ENCODE measurements around the gene FCRL2.

FCRL2 gene

GRCh38 chr1:157721985-157722384, 54.9 kb downstream of the FCRL2 start:
- ChIA-PET CTCF (no interaction called here), POLR2A (no interaction called here)
- DNase-seq (ENCODE audit: low read depth, low spot score) = no peak
- H3K4me3 ChIP-seq (ENCODE audit: low read depth, low read length) = no peak overlapping the region
- TF ChIP-seq CTCF (IDR thresholded peaks at IDR 0.05; ENCODE audit: insufficient read depth, low read length, missing control alignments) = no peak

GRCh38 chr1:157715736-157716135, 61.2 kb downstream of the FCRL2 start:
- ChIA-PET CTCF (no interaction called here), POLR2A (no interaction called here)

DNA sequence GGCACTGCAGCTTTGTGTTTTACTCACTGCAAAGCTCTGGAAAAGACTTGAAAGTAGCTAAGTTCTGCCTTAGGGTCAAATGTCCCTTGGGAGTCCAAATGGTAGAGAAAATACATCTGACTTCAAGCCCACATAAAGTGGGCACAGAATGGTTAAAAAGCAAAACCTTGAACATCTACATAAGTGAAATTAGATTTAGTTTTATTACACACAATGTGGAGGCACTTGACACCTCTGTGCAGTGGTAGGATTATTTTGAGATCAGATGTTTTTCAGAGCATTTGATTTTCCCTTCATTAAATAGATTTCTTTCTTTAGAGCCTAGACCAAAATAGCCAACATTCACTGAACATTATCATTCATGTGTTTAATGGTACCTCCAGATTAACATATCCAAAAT, 65.1 kb downstream of the FCRL2 start:
- no peak for DNase-seq (ENCODE audit: low read depth, low spot score)
- ChIA-PET POLR2A (no interaction called here), CTCF (interaction anchor here (1.6 kb wide), 1 partner anchor 20 kb away, joined by 4 read pairs; no protein-coding TSS in a partner anchor)
- no peak for TF ChIP-seq CTCF (IDR thresholded peaks at IDR 0.05; ENCODE audit: insufficient read depth, low read length, missing control alignments)
- no peak overlapping the region for H3K4me3 ChIP-seq (ENCODE audit: low read depth, low read length)

More at GRCh38 chr1:157715736-157716135, 61.2 kb downstream of the FCRL2 start:
- DNase-seq (ENCODE audit: low read depth, low spot score) = no peak
- H3K4me3 ChIP-seq (ENCODE audit: low read depth, low read length) = no peak overlapping the region
- no peak for TF ChIP-seq CTCF (IDR thresholded peaks at IDR 0.05; ENCODE audit: insufficient read depth, low read length, missing control alignments)

DNA sequence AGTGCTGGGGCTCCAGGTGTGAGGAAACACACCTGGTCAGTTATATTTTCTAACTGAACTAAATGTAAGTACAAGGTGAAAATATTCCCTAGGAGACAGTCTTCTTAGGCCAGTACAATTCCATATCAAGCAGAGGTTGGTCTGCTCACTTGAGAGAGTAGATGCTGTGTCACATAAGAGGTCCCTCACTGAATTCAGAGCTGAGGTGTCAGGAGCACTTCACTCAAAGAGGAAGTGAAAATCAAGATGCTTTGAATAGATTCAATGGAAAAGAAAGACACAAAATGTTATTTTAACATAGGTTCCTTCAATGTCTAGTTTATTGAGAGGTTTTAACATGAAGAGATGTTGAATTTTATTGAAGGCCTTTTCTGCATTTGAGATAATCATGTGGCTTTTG, 72.1 kb downstream of the FCRL2 start:
- no peak for DNase-seq (ENCODE audit: low read depth, low spot score)
- no peak overlapping the region for H3K4me3 ChIP-seq (ENCODE audit: low read depth, low read length)
- ChIA-PET CTCF (no interaction called here), POLR2A (no interaction called here)
- no peak for TF ChIP-seq CTCF (IDR thresholded peaks at IDR 0.05; ENCODE audit: insufficient read depth, low read length, missing control alignments)

GRCh38 chr1:157703981-157704380, 73.0 kb downstream of the FCRL2 start:
- CTCF ChIA-PET = no interaction called here
- DNase-seq (ENCODE audit: low read depth, low spot score) = no peak
- no peak for TF ChIP-seq CTCF (IDR thresholded peaks at IDR 0.05; ENCODE audit: insufficient read depth, low read length, missing control alignments)
- H3K4me3 ChIP-seq (ENCODE audit: low read depth, low read length) = no peak overlapping the region
- POLR2A ChIA-PET = no interaction called here

DNA sequence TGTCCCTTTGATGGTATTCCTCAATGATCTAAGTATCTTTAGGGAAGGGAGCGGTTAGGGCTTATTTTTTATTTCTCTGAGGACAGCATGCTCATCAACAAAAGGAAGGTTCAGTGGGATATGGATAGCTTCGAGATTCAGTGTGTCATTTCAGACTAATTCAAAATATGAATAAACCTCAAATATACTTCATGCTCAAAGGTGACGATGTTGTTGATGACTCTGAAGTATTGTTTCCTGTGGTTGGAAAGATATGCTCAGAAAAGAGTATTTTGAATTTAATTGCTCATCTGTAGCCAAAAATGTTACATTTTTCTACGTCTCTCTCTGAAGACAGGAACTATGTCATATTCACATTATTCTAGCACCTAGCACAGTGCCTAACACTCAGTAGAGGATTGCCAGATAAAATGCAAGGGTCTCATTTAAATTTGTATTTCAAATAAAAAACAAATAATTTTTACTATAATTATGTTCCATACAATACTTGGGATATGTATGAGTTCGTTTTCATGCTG, 74.6 kb downstream of the FCRL2 start:
- CTCF ChIA-PET = no interaction called here
- no peak for TF ChIP-seq CTCF (IDR thresholded peaks at IDR 0.05; ENCODE audit: insufficient read depth, low read length, missing control alignments)
- no peak for DNase-seq (ENCODE audit: low read depth, low spot score)
- no peak overlapping the region for H3K4me3 ChIP-seq (ENCODE audit: low read depth, low read length)
- POLR2A ChIA-PET = no interaction called here
